ENCODE measurements around the gene ALDH1A3.

ALDH1A3 gene

GRCh38 chr15:100958326-100959065, 78.9 kb downstream of the ALDH1A3 start:
- peak; percentile 66 for DNase-seq

DNA sequence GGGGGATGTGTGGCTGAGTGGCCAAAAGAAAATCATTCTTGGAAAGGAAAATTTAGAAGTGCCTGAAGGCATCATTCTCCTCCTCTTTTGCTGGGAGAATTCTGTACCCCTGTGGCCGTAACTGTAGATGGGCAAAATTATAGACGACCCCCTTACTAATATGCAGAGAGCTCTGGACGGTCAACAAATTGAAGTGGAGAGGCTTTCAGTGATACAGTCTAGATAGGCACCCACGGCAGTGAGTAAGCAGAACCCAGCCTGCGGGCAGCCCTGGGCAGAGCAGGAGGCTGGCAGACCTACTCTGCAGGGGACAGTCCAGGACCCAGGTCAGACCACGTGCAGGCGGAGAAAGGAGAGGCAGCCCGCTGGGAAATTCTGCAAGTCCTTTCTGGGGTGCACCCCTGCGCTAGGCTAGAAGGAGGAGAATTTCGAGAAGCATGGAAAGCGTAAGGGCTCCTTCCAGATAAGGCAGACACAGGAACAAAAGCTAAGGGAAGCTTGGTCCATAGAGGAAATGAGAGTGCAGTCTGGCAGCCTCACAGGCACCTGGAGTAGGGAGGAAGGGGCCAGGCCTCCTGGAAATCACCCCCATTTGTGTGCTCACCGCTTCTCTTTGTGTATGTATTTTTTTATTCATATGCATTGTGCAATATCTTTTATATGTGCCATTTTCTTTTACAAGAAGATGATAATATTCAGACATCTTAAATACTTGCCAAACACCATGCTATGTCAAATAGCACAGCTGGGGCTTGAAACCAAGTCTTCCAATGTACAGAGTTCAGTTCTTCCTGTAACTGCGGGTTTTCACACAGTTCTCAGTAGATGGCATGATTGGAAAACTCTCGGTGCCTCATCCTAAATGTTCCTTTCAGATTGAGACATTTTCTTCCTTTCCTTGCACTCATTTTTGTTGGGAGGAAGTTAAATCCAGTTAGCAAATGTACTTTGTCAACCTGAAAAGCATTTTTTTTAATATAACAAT, 79.7 kb downstream of the ALDH1A3 start:
- DNase-seq = peak; percentile 30

All from suppressor macrophage treated with lipopolysaccharide for 4 hours (primary cell).